ENCODE results near the gene MAD1L1. TPM values are rescaled to one million over a fixed set of nuclear protein-coding genes. Genes with fewer than 3 reads are reported as not detected.
"Not testable (repeated sequence)": the region's sequence is repeated elsewhere in the genome, so short reads cannot be mapped to it uniquely, and the experiment has no call there.

MAD1L1 gene
- total and polyA plus RNA-seq, 2 of the 4 experiments (the other 2 are of a cell fraction), result 29.0 to 40.9 TPM

DNA sequence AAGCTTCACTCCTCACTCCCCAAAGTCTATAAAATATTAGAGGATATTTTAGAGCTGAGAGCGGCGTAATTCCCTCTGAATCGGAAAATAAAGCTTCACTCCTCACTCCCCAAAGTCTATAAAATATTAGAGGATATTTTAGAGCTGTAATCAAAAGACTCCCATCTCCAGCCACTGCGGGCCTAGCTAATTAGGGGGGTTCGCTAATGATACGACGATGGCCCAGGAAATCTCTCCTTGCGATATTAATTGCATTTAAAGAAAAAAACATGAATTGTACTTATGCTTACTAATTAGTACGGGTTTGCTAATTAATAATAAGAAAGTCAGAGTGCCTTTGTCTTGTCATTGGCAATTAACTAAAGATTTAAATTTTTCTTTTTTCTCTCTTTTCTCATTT, 235.9 kb downstream of the MAD1L1 start:
- H3K36me3 ChIP-seq (ENCODE audit: control insufficient read depth, insufficient read depth, low read length), result no peaks in the 10 kb centered on the region; the same call in 1 of the 2 replicates
- BruUV-seq (replicated peaks), result no TSS peak
- no peak overlapping the region for H3K27ac ChIP-seq (ENCODE audit: insufficient read depth, low read length)
- TF ChIP-seq SMC3 (IDR thresholded peaks at IDR 0.05; ENCODE audit: low read depth, low read length), result no peak
- no peak for TF ChIP-seq POLR2A (IDR thresholded peaks at IDR 0.05; ENCODE audit: low read depth, low read length)
- no peak for TF ChIP-seq RFX5 (IDR thresholded peaks at IDR 0.05; ENCODE audit: low read depth, low read length)
- TF ChIP-seq, protein P1, sequence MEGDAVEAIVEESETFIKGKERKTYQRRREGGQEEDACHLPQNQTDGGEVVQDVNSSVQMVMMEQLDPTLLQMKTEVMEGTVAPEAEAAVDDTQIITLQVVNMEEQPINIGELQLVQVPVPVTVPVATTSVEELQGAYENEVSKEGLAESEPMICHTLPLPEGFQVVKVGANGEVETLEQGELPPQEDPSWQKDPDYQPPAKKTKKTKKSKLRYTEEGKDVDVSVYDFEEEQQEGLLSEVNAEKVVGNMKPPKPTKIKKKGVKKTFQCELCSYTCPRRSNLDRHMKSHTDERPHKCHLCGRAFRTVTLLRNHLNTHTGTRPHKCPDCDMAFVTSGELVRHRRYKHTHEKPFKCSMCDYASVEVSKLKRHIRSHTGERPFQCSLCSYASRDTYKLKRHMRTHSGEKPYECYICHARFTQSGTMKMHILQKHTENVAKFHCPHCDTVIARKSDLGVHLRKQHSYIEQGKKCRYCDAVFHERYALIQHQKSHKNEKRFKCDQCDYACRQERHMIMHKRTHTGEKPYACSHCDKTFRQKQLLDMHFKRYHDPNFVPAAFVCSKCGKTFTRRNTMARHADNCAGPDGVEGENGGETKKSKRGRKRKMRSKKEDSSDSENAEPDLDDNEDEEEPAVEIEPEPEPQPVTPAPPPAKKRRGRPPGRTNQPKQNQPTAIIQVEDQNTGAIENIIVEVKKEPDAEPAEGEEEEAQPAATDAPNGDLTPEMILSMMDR (conservative IDR thresholded peaks at IDR 0.05; ENCODE audit: low read depth, low read length), result no peak
- no peak for TF ChIP-seq MAZ (IDR thresholded peaks at IDR 0.05; ENCODE audit: borderline replicate concordance, low read depth, low read length)
- no peak overlapping the region for H2BK15ac ChIP-seq (ENCODE audit: low read depth, low read length)
- no peaks in the 10 kb centered on the region; the same call in 1 of the 2 replicates for H4K20me1 ChIP-seq (ENCODE audit: insufficient read depth, low read length)
- no peak overlapping the region for H3K4ac ChIP-seq (ENCODE audit: low read depth, low read length)
- no peak for ATAC-seq (ENCODE audit: low read depth)
- in situ Hi-C loops (cut with MboI; ENCODE audit: low sequenced_read_pairs) (no loop called here), intact Hi-C loops (cut with micrococcal nuclease) (no loop called here), dilution Hi-C loops (cut with HindIII; ENCODE audit: low sequenced_read_pairs, unreplicated experiment) (no loop called here)
- no peaks in the 10 kb centered on the region for H3K9me1 ChIP-seq (ENCODE audit: insufficient read depth, low read length)
- WGBS, 2 experiments (ENCODE audit: extremely low coverage in 2 of 2, insufficient read length in 1 of 2), result no CpG with 5 or more reads among the region's 9 CpGs
- no peak overlapping the region for H3K56ac ChIP-seq (ENCODE audit: extremely low read depth, insufficient read depth, low read length)
- H3K79me1 ChIP-seq (ENCODE audit: low read depth in 1 of 2, low read length in 2 of 2), result no peaks in the 10 kb centered on the region
- H3K4me3 ChIP-seq (ENCODE audit: insufficient read depth, low read depth, low read length), result no peak overlapping the region
- no peak overlapping the region for H3K14ac ChIP-seq (replicated peaks; ENCODE audit: low read depth, low read length)
- no peak overlapping the region for H2BK5ac ChIP-seq (ENCODE audit: low read depth, low read length, poor library complexity, severe bottlenecking)
- no peak overlapping the region for H3K4me2 ChIP-seq (ENCODE audit: low read depth, low read length)
- no peak overlapping the region for H4K5ac ChIP-seq (ENCODE audit: low read depth, low read length)
- no peak overlapping the region for H2BK20ac ChIP-seq (ENCODE audit: low read depth, low read length)
- DNase-seq, result no peak
- H3K9ac ChIP-seq (ENCODE audit: low read depth, low read length), result no peak overlapping the region
- no peak overlapping the region for H4K91ac ChIP-seq (ENCODE audit: insufficient read depth, low read depth, low read length)
- no peaks in the 10 kb centered on the region for H3K4me1 ChIP-seq (ENCODE audit: control insufficient read depth, insufficient read depth, low read length)
- no peak overlapping the region for H4K8ac ChIP-seq (ENCODE audit: low read depth in 2 of 2, low read length in 2 of 2)
- H3K23ac ChIP-seq (ENCODE audit: low read depth, low read length), result no peak overlapping the region
- H2BK120ac ChIP-seq (ENCODE audit: low read depth, low read length), result no peak overlapping the region
- no peaks in the 10 kb centered on the region for H3K27me3 ChIP-seq (ENCODE audit: control insufficient read depth, insufficient read depth, low read length)
- no peak overlapping the region for H2AFZ ChIP-seq (replicated peaks; ENCODE audit: low read length, poor library complexity)
- no peaks in the 10 kb centered on the region for H3K9me3 ChIP-seq (ENCODE audit: control insufficient read depth, insufficient read depth, low read length)
- POLR2A ChIA-PET (ENCODE audit: unreplicated experiment), result no interaction called here
- no peak overlapping the region for H2AK9ac ChIP-seq (replicated peaks; ENCODE audit: low read depth, low read length, poor library complexity)
- no peak overlapping the region for H2AK5ac ChIP-seq (ENCODE audit: low read depth, low read length)
- no peak overlapping the region for H3K18ac ChIP-seq (ENCODE audit: low read depth, low read length)
- CTCF ChIA-PET, result no interaction called here

DNA sequence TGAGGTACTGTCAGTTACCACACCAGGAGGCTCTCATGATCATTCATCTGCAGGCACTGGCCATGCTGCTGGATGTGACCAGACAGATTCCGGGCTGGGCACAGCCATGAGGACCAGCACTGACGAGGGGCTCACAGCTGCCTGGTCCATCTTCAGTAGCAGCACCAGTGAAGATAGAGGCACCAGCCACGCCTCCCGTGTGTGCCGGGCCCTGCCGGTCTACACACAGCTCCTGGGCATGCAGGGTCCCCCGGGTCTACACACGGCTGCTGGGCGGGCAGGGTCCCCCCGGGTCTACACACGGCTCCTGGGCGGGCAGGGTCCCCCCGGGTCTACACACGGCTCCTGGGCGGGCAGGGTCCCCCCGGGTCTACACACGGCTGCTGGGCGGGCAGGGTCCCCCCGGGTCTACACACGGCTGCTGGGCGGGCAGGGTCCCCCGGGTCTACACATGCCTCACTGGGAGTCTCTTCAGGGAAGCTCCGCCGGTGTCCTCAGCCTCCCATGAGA, 236.8 kb downstream of the MAD1L1 start:
- POLR2A ChIA-PET (ENCODE audit: unreplicated experiment), result not testable (repeated sequence)

More for the DNA sequence above, 236.8 kb downstream of the MAD1L1 start:
- CTCF ChIA-PET; H3K18ac ChIP-seq (ENCODE audit: low read depth, low read length); H3K23ac ChIP-seq (ENCODE audit: low read depth, low read length); H2AK5ac ChIP-seq (ENCODE audit: low read depth, low read length); H3K56ac ChIP-seq (ENCODE audit: extremely low read depth, insufficient read depth, low read length); H2BK15ac ChIP-seq (ENCODE audit: low read depth, low read length); H3K14ac ChIP-seq (replicated peaks; ENCODE audit: low read depth, low read length); H4K5ac ChIP-seq (ENCODE audit: low read depth, low read length); in situ Hi-C loops (cut with MboI; ENCODE audit: low sequenced_read_pairs); H3K4ac ChIP-seq (ENCODE audit: low read depth, low read length); ATAC-seq (ENCODE audit: low read depth); dilution Hi-C loops (cut with HindIII; ENCODE audit: low sequenced_read_pairs, unreplicated experiment); DNase-seq; H3K4me2 ChIP-seq (ENCODE audit: low read depth, low read length); intact Hi-C loops (cut with micrococcal nuclease); H2BK5ac ChIP-seq (ENCODE audit: low read depth, low read length, poor library complexity, severe bottlenecking); H3K27ac ChIP-seq (ENCODE audit: insufficient read depth, low read length); H3K9me1 ChIP-seq (ENCODE audit: insufficient read depth, low read length); H2BK20ac ChIP-seq (ENCODE audit: low read depth, low read length); H3K9ac ChIP-seq (ENCODE audit: low read depth, low read length); H2AFZ ChIP-seq (replicated peaks; ENCODE audit: low read length, poor library complexity); H4K20me1 ChIP-seq (ENCODE audit: insufficient read depth, low read length); H2AK9ac ChIP-seq (replicated peaks; ENCODE audit: low read depth, low read length, poor library complexity); H3K36me3 ChIP-seq (ENCODE audit: control insufficient read depth, insufficient read depth, low read length); H3K4me3 ChIP-seq (ENCODE audit: insufficient read depth, low read depth, low read length); BruUV-seq (replicated peaks); H3K79me1 ChIP-seq (ENCODE audit: low read depth in 1 of 2, low read length in 2 of 2); H4K91ac ChIP-seq (ENCODE audit: insufficient read depth, low read depth, low read length); H2BK120ac ChIP-seq (ENCODE audit: low read depth, low read length); H3K9me3 ChIP-seq (ENCODE audit: control insufficient read depth, insufficient read depth, low read length); H4K8ac ChIP-seq (ENCODE audit: low read depth in 2 of 2, low read length in 2 of 2); H3K4me1 ChIP-seq (ENCODE audit: control insufficient read depth, insufficient read depth, low read length); H3K27me3 ChIP-seq (ENCODE audit: control insufficient read depth, insufficient read depth, low read length): not testable (repeated sequence)
- 91% methylated on average over 14 of the region's 24 CpGs; no CpG with 5 or more reads in 1 of the 2 experiments for WGBS, 2 experiments (ENCODE audit: extremely low coverage in 2 of 2, insufficient read length in 1 of 2)
